ENCODE measurements around the gene CTDSPL. TPM values are rescaled to one million over a fixed set of nuclear protein-coding genes. Genes with fewer than 3 reads are reported as not detected.

CTDSPL gene
- total RNA-seq, 1 experiment from 2014 or later: 34.4 TPM

DNA sequence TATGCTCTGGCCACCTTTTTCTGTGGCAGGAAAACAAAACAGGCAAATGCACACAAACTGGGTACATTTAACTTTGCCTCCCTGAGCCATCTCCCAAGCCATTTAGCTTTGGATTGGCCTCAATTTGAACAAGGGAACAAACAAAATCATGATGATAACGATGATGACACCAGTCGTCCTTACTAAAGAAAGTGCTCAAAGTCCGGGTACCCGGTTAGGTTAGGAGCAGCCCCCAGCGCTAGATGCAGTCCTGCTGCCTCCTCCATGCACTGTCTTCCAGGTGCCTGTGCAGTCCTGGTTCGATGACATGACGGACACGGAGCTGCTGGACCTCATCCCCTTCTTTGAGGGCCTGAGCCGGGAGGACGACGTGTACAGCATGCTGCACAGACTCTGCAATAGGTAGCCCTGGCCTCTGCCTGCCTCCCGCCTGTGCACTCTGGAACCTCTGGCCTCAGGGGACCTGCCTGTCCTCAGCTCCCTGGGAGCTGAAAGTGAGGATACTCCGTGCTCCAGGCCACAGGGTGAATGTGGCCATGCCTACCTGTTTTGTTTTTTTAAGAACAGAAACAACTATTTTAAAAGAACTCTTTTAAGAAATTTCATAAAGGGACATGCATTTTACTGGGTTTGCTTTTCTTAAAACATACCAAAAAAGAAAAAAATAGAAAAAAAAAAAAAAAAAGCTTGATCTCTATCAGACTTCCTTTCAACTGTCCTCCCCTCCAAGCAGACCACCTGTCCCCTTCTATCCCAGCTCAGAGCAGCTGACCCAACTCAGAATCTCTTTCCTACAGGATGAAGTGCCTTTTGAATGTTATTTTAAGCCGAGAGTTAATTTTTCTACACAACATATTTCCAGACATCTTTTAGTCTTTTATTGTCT is 119.0 kb downstream of the CTDSPL start:
- H3K9ac ChIP-seq (ENCODE audit: low read length): no peak overlapping the region
- H3K4me2 ChIP-seq (ENCODE audit: low read length): no peak overlapping the region
- BruUV-seq (replicated peaks): no TSS peak
- no peaks in the 10 kb centered on the region for H3K4me1 ChIP-seq (ENCODE audit: control insufficient read depth in 1 of 2, insufficient read depth in 2 of 2, low read length in 2 of 2)
- peaks cover 2 to 4% of the 10 kb centered on the region in 2 experiments; a peak in 2 of 4 replicates for H3K36me3 ChIP-seq (ENCODE audit: control insufficient read depth in 1 of 2, insufficient read depth in 2 of 2, low read length in 2 of 2)
- no peak overlapping the region for H2AFZ ChIP-seq (ENCODE audit: low read depth, low read length, poor library complexity, severe bottlenecking)
- DNase-seq (ENCODE audit: low read depth, low spot score) (no peak), ATAC-seq (no peak)
- no peaks in the 10 kb centered on the region for H4K20me1 ChIP-seq (ENCODE audit: insufficient read depth)
- no peak overlapping the region for H3K27ac ChIP-seq (ENCODE audit: low read depth, low read length)
- no peak overlapping the region for H3K4me3 ChIP-seq (replicated peaks in 1 of 2; ENCODE audit: low read depth in 1 of 2, low read length in 2 of 2)
- no peaks in the 10 kb centered on the region for H3K79me2 ChIP-seq (ENCODE audit: insufficient read depth, low read length)
- RAD21 ChIA-PET (ENCODE audit: low non-redundant PET in 1 of 2, low total read pairs in 2 of 2, uncharacterized antibody in 2 of 2, unreplicated experiment in 2 of 2): no interaction called here
- no peaks in the 10 kb centered on the region for H3K9me2 ChIP-seq (ENCODE audit: insufficient read depth)
- no peak for TF ChIP-seq SRF (IDR thresholded peaks at IDR 0.05; ENCODE audit: low read depth)
- no peak for TF ChIP-seq SIN3A (IDR thresholded peaks at IDR 0.05; ENCODE audit: low read depth)
- no peak for TF ChIP-seq SP1 (IDR thresholded peaks at IDR 0.05; ENCODE audit: low read depth)
- no peak for TF ChIP-seq ZFX (IDR thresholded peaks at IDR 0.05)
- TF ChIP-seq, protein P1, sequence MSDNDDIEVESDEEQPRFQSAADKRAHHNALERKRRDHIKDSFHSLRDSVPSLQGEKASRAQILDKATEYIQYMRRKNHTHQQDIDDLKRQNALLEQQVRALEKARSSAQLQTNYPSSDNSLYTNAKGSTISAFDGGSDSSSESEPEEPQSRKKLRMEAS (IDR thresholded peaks at IDR 0.05): no peak
- no peak for TF ChIP-seq RAD21 (IDR thresholded peaks at IDR 0.05; ENCODE audit: low read depth)
- TF ChIP-seq EZH2phosphoT487 (IDR thresholded peaks at IDR 0.05; ENCODE audit: borderline replicate concordance): no peak
- TF ChIP-seq FOSL1 (IDR thresholded peaks at IDR 0.05; ENCODE audit: low read depth): no peak
- POLR2A ChIA-PET: no interaction called here
- intact Hi-C loops (cut with micrococcal nuclease): loop anchor here (5.0 kb wide), 1 partner anchor 682 kb away; no protein-coding TSS in a partner anchor
- no peaks in the 10 kb centered on the region for H3K9me3 ChIP-seq (ENCODE audit: control insufficient read depth in 1 of 2, insufficient read depth in 1 of 2, low read depth in 1 of 2, low read length in 2 of 2)
- CTCF ChIA-PET: interaction anchor here (1.9 to 2.7 kb wide), 2 partner anchors 13 to 16 kb away, joined by 5 to 10 read pairs; no protein-coding TSS in a partner anchor
- no peaks in the 10 kb centered on the region for H3K27me3 ChIP-seq (ENCODE audit: insufficient read depth, low read length)

DNA sequence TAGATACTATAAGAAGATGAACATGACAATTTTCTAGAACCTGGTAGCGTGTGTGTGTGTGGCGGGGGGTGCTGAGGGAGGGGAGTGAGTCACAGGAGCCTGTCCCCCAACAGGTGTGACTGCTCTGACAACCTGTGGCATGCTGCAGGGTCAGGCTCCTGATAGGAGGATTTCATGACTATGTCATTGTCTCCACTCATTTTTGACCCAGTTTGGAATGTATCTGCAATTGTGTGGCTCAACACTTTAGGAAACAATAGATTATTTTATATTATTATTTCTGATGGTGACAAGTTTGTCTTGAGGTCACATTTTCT is 119.6 kb downstream of the CTDSPL start:
- Histone ChIP-seq H3K4me3 (replicated peaks in 1 of 2; ENCODE audit: low read depth in 1 of 2, low read length in 2 of 2) (no peak overlapping the region), H3K9ac (ENCODE audit: low read length) (no peak overlapping the region), H3K9me2 (ENCODE audit: insufficient read depth) (no peaks in the 10 kb centered on the region), H3K4me2 (ENCODE audit: low read length) (no peak overlapping the region), H3K36me3 (ENCODE audit: control insufficient read depth in 1 of 2, insufficient read depth in 2 of 2, low read length in 2 of 2) (no peaks in the 10 kb centered on the region), H3K4me1 (ENCODE audit: control insufficient read depth in 1 of 2, insufficient read depth in 2 of 2, low read length in 2 of 2) (peaks cover 0 to under 1% of the 10 kb centered on the region in 2 experiments; a peak in 1 of 4 replicates), H3K9me3 (ENCODE audit: control insufficient read depth in 1 of 2, insufficient read depth in 1 of 2, low read depth in 1 of 2, low read length in 2 of 2) (no peaks in the 10 kb centered on the region), H3K27ac (ENCODE audit: low read depth, low read length) (no peak overlapping the region), H4K20me1 (ENCODE audit: insufficient read depth) (no peaks in the 10 kb centered on the region), H2AFZ (ENCODE audit: low read depth, low read length, poor library complexity, severe bottlenecking) (no peak overlapping the region), H3K79me2 (ENCODE audit: insufficient read depth, low read length) (no peaks in the 10 kb centered on the region), H3K27me3 (ENCODE audit: insufficient read depth, low read length) (no peaks in the 10 kb centered on the region)
- intact Hi-C loops (cut with micrococcal nuclease): loop anchor here (5.0 kb wide), 1 partner anchor 681 kb away; no protein-coding TSS in a partner anchor
- POLR2A ChIA-PET: no interaction called here
- CTCF ChIA-PET: interaction anchor here (1.9 to 2.7 kb wide), 2 partner anchors 14 to 16 kb away, joined by 5 to 10 read pairs; no protein-coding TSS in a partner anchor
- no TSS peak for BruUV-seq (replicated peaks)
- ATAC-seq (no peak), DNase-seq (ENCODE audit: low read depth, low spot score) (no peak)
- RAD21 ChIA-PET (ENCODE audit: low non-redundant PET in 1 of 2, low total read pairs in 2 of 2, uncharacterized antibody in 2 of 2, unreplicated experiment in 2 of 2): no interaction called here
- no peak for TF ChIP-seq RAD21 (IDR thresholded peaks at IDR 0.05; ENCODE audit: low read depth)
- TF ChIP-seq, protein P2, sequence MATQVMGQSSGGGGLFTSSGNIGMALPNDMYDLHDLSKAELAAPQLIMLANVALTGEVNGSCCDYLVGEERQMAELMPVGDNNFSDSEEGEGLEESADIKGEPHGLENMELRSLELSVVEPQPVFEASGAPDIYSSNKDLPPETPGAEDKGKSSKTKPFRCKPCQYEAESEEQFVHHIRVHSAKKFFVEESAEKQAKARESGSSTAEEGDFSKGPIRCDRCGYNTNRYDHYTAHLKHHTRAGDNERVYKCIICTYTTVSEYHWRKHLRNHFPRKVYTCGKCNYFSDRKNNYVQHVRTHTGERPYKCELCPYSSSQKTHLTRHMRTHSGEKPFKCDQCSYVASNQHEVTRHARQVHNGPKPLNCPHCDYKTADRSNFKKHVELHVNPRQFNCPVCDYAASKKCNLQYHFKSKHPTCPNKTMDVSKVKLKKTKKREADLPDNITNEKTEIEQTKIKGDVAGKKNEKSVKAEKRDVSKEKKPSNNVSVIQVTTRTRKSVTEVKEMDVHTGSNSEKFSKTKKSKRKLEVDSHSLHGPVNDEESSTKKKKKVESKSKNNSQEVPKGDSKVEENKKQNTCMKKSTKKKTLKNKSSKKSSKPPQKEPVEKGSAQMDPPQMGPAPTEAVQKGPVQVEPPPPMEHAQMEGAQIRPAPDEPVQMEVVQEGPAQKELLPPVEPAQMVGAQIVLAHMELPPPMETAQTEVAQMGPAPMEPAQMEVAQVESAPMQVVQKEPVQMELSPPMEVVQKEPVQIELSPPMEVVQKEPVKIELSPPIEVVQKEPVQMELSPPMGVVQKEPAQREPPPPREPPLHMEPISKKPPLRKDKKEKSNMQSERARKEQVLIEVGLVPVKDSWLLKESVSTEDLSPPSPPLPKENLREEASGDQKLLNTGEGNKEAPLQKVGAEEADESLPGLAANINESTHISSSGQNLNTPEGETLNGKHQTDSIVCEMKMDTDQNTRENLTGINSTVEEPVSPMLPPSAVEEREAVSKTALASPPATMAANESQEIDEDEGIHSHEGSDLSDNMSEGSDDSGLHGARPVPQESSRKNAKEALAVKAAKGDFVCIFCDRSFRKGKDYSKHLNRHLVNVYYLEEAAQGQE (IDR thresholded peaks at IDR 0.05; ENCODE audit: low read depth): no peak
- TF ChIP-seq SP1 (IDR thresholded peaks at IDR 0.05; ENCODE audit: low read depth): no peak
- TF ChIP-seq TCF7L2 (IDR thresholded peaks at IDR 0.05; ENCODE audit: borderline replicate concordance, extremely low read depth, insufficient read depth, insufficient read length): no peak
- TF ChIP-seq ELF1 (IDR thresholded peaks at IDR 0.05; ENCODE audit: borderline replicate concordance, low read depth): no peak
- TF ChIP-seq, protein P1 (IDR thresholded peaks at IDR 0.05): no peak
- TF ChIP-seq, protein P3, sequence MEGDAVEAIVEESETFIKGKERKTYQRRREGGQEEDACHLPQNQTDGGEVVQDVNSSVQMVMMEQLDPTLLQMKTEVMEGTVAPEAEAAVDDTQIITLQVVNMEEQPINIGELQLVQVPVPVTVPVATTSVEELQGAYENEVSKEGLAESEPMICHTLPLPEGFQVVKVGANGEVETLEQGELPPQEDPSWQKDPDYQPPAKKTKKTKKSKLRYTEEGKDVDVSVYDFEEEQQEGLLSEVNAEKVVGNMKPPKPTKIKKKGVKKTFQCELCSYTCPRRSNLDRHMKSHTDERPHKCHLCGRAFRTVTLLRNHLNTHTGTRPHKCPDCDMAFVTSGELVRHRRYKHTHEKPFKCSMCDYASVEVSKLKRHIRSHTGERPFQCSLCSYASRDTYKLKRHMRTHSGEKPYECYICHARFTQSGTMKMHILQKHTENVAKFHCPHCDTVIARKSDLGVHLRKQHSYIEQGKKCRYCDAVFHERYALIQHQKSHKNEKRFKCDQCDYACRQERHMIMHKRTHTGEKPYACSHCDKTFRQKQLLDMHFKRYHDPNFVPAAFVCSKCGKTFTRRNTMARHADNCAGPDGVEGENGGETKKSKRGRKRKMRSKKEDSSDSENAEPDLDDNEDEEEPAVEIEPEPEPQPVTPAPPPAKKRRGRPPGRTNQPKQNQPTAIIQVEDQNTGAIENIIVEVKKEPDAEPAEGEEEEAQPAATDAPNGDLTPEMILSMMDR (IDR thresholded peaks at IDR 0.05 in 2 of 3, conservative IDR thresholded peaks at IDR 0.05 in 1 of 3; ENCODE audit: borderline replicate concordance in 1 of 3, insufficient read depth in 1 of 3, low read depth in 2 of 3, low read length in 2 of 3): no peak
- TF ChIP-seq YY1 (IDR thresholded peaks at IDR 0.05; ENCODE audit: extremely low read depth, insufficient replicate concordance, low read depth, low read length): no peak

Measured in HCT116 (cell line).